GM23248 (cell line): Measurements from ENCODE around the gene STARD3.

Experiments used
- EZH2 ChIP-seq: fragments of 200-600 bp; sonication (generic); IDR thresholded peaks from 2 replicates; pipeline ENCODE4 v1.6.1; 2018; ENCODE audit warnings: antibody characterized with exemption, mild to moderate bottlenecking; ENCODE audit not compliant: insufficient read depth, poor library complexity, severe bottlenecking
- EZH2phosphoT487 ChIP-seq: fragments of 200-600 bp; sonication (generic); IDR thresholded peaks from 2 replicates; pipeline ENCODE4 v1.6.1; 2018; ENCODE audit warnings: antibody characterized with exemption, moderate library complexity, mild to moderate bottlenecking, low read depth; ENCODE audit not compliant: insufficient read depth

DNA sequence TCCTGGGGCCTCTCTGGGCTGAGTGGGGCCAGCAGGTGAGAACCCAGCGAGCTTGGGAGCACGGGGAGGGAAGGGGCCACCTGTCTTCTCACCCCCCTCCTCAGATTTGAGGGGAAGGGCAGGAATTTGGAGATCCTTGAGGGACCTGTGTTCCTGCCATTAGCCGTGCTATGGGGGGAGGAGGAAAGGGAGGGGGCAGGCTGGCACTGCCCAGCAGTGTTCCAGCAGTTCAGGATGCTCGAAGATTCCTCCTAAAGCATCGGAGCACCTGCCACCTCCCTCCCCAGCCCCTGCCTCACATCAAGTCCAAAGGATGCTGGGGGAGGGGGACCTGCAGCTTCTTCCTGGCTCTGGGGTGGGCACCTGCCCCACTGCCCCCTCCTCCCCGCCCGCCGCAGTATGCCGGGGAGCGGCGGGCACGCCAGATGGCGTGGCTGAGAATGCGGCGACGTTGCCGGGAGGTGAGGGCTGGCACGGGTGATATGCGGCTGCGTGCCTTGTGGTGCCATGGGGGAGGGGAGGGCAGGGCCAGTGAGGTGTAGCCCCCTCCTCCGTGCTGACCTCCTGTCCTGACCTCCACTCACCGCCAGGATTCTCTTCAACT, 24.6 kb upstream of the STARD3 start:
- TF ChIP-seq EZH2phosphoT487 = no peak
- TF ChIP-seq EZH2 = no peak
